Fibroblast of lung (primary cell): ENCODE results near the gene COASY. TPM values are rescaled to one million over a fixed set of nuclear protein-coding genes. Genes with fewer than 3 reads are reported as not detected.

ENCODE experiments used
- DNase-seq, 2 donors: peaks; one replicate each; pipeline versions ENCODE4 v3.0.0 to v3.0.0-alpha.2; 2010; ENCODE audit warnings: low read depth in 2 of 2
- H2AFZ ChIP-seq: 2 replicates; pipeline ENCODE4 v1.5.1; 2012; ENCODE audit warnings: low read length, control low read depth, inconsistent platforms
- H3K27ac ChIP-seq: 2 replicates; pipeline ENCODE4 v1.5.1; 2011; ENCODE audit warnings: low read length, control low read depth; ENCODE audit not compliant: insufficient read depth
- H3K27me3 ChIP-seq: 2 replicates; pipeline ENCODE4 v1.5.1; 2011; ENCODE audit warnings: mild to moderate bottlenecking, low read length; ENCODE audit not compliant: control insufficient read depth, insufficient read depth
- H3K36me3 ChIP-seq: 2 replicates; pipeline ENCODE4 v1.5.1; 2011; ENCODE audit warnings: low read length; ENCODE audit not compliant: control insufficient read depth, insufficient read depth
- H3K4me1 ChIP-seq: 2 replicates; pipeline ENCODE4 v1.5.1; 2011; ENCODE audit warnings: low read length; ENCODE audit not compliant: control insufficient read depth, insufficient read depth; ENCODE audit errors: extremely low read depth
- H3K4me2 ChIP-seq: 2 replicates; pipeline ENCODE4 v1.5.1; 2011; ENCODE audit warnings: low read length, control low read depth; ENCODE audit not compliant: insufficient read depth; ENCODE audit errors: extremely low read depth
- H3K4me3 ChIP-seq, 4 experiments: fragments of 200-600 bp in 1 of 4; sonication (generic) in 1 of 4; replicated peaks in 1 of 4; 2 replicates each; pipeline ENCODE4 v1.5.1; 2011 to 2016; ENCODE audit warnings: low read length in 4 of 4, low read depth in 3 of 4, mild to moderate bottlenecking in 3 of 4, control low read depth in 2 of 4, inconsistent platforms in 1 of 4, mixed read lengths in 1 of 4; ENCODE audit not compliant: insufficient read depth in 1 of 4; ENCODE audit errors: control extremely low read depth in 1 of 4
- H3K79me2 ChIP-seq: 2 replicates; pipeline ENCODE4 v1.5.1; 2012; ENCODE audit warnings: mild to moderate bottlenecking, low read length, inconsistent platforms; ENCODE audit not compliant: control insufficient read depth, insufficient read depth
- H3K9ac ChIP-seq: 2 replicates; pipeline ENCODE4 v1.5.1; 2011; ENCODE audit warnings: mild to moderate bottlenecking, low read length, control low read depth; ENCODE audit not compliant: insufficient read depth
- H3K9me3 ChIP-seq: 2 replicates; pipeline ENCODE4 v1.5.1; 2012; ENCODE audit warnings: low read depth, low read length; ENCODE audit not compliant: control insufficient read depth, insufficient read depth
- H4K20me1 ChIP-seq: 2 replicates; pipeline ENCODE4 v1.5.1; 2011; ENCODE audit warnings: low read length; ENCODE audit not compliant: control insufficient read depth, insufficient read depth; ENCODE audit errors: extremely low read depth
- CTCF ChIP-seq, 2 donors: IDR thresholded peaks in 1 of 2; conservative IDR thresholded peaks in 1 of 2; 1 replicate in 1 of 2; 2 replicates in 1 of 2; pipeline ENCODE4 v1.5.1; 2011 to 2012; ENCODE audit warnings: low read length in 2 of 2, control low read depth in 1 of 2, inconsistent platforms in 1 of 2, low read depth in 1 of 2, mild to moderate bottlenecking in 1 of 2
- EZH2 ChIP-seq: IDR thresholded peaks from 2 replicates; pipeline ENCODE4 v1.5.1; 2012; ENCODE audit warnings: low read length, control low read depth, mild to moderate bottlenecking; ENCODE audit errors: missing control alignments
- polyA plus RNA-seq, 2 donors: library from polyadenylated mRNA; depleted of rRNA in 1 of 2; stranded (reverse) in 1 of 2; unstranded in 1 of 2; fragments of >200 nt; gene quantifications; 2 replicates each; pipeline ENCODE4 v1.2.1, GENCODE V29; 2011 to 2012; ENCODE audit warnings: missing spikeins in 1 of 2
- total RNA-seq: library from RNA; depleted of rRNA; stranded (reverse); fragments of >200 nt; gene quantifications from 2 replicates; pipeline ENCODE4 v1.2.1, GENCODE V29; 2014

The COASY gene
- total and polyA plus RNA-seq, 2 donors (not counting 1 experiment from before 2014, with no cell fraction given): 16.5 to 20.3 TPM

GRCh38 chr17:42591411-42591810 is 29.5 kb downstream of the COASY start:
- Histone ChIP-seq H3K79me2 (no peaks in the 10 kb centered on the region), H2AFZ (no peak overlapping the region), H3K27me3 (no peaks in the 10 kb centered on the region), H3K9ac (no peak overlapping the region), H3K4me1 (no peaks in the 10 kb centered on the region), H3K36me3 (no peaks in the 10 kb centered on the region), H3K9me3 (no peaks in the 10 kb centered on the region), H3K4me2 (no peak overlapping the region), H3K4me3 (no peak overlapping the region), H4K20me1 (no peaks in the 10 kb centered on the region), H3K27ac (no peak overlapping the region)
- DNase-seq: no peak
- TF ChIP-seq CTCF (conservative IDR thresholded peaks at IDR 0.05 in 1 of 2, IDR thresholded peaks at IDR 0.05 in 1 of 2; ENCODE audit: low read depth in 1 of 2, low read length in 2 of 2) (no peak), EZH2 (no peak)

- no peak for TF ChIP-seq CTCF (conservative IDR thresholded peaks at IDR 0.05 in 1 of 2, IDR thresholded peaks at IDR 0.05 in 1 of 2; ENCODE audit: low read depth in 1 of 2, low read length in 2 of 2)
- no peak for TF ChIP-seq EZH2
- Histone ChIP-seq H3K4me2 (no peak overlapping the region), H3K27me3 (no peaks in the 10 kb centered on the region), H3K4me3 (no peak overlapping the region), H3K9ac (no peak overlapping the region), H3K79me2 (peaks cover 10% of the 10 kb centered on the region), H3K9me3 (no peaks in the 10 kb centered on the region), H3K27ac (no peak overlapping the region), H3K4me1 (no peaks in the 10 kb centered on the region), H2AFZ (no peak overlapping the region), H3K36me3 (no peaks in the 10 kb centered on the region), H4K20me1 (peaks cover 1% of the 10 kb centered on the region)
- no peak for DNase-seq
These were observed 34.4 kb downstream of the COASY start for GRCh38 chr17:42596386-42596785.

GRCh38 chr17:42598905-42599304 is 37.0 kb downstream of the COASY start:
- DNase-seq: no peak
- Histone ChIP-seq H4K20me1 (peaks cover 1% of the 10 kb centered on the region), H3K79me2 (peaks cover 26% of the 10 kb centered on the region)

More at GRCh38 chr17:42598905-42599304, 37.0 kb downstream of the COASY start:
- Histone ChIP-seq H2AFZ (no peak overlapping the region), H3K27me3 (no peaks in the 10 kb centered on the region), H3K9me3 (no peaks in the 10 kb centered on the region), H3K9ac (no peak overlapping the region), H3K27ac (no peak overlapping the region), H3K4me2 (no peak overlapping the region), H3K36me3 (no peaks in the 10 kb centered on the region), H3K4me1 (no peaks in the 10 kb centered on the region), H3K4me3 (no peak overlapping the region)
- TF ChIP-seq EZH2: no peak
- no peak for TF ChIP-seq CTCF (conservative IDR thresholded peaks at IDR 0.05 in 1 of 2, IDR thresholded peaks at IDR 0.05 in 1 of 2; ENCODE audit: low read depth in 1 of 2, low read length in 2 of 2)
